NB4 (cell line): ENCODE results near the gene MYO16.

Experiments used
- CTCF ChIP-seq: IDR thresholded peaks from one replicate; pipeline ENCODE4 v1.5.1; 2012; ENCODE audit warnings: low read depth, low read length
- POLR2A ChIP-seq: IDR thresholded peaks from 2 replicates; pipeline ENCODE4 v1.6.1; 2011; ENCODE audit warnings: mild to moderate bottlenecking; ENCODE audit not compliant: insufficient read length; ENCODE audit errors: extremely low read depth

DNA sequence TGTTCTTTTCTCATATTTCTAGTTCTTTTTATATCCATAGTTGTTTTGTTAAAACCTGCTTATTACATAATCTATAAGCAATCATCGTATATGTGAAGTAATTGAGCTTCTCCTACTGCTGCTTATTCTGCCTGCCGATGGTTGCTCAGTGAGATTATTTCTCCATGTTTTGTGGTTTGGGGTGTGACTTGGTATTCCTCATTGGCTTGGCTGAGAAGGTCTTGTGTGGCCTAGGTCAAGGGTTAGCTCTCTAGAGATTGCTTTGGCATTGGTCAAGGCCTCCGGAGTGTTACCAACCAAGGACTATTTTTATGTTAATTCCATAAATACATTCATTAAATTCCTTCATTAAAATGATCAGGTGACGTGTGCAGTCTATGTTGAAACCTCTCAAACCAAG lies 302.8 kb downstream of the MYO16 start:
- TF ChIP-seq POLR2A (no peak), CTCF (no peak)
